LNCAP (cell line): ENCODE results near the gene DLG1.

Experiments used
- TF ChIP-seq, protein P1 (sequence below): fragments of 450-650 bp; IDR thresholded peaks from 2 replicates; pipeline ENCODE4 v1.5.1; 2017; ENCODE audit warnings: mild to moderate bottlenecking

DLG1 gene

DNA sequence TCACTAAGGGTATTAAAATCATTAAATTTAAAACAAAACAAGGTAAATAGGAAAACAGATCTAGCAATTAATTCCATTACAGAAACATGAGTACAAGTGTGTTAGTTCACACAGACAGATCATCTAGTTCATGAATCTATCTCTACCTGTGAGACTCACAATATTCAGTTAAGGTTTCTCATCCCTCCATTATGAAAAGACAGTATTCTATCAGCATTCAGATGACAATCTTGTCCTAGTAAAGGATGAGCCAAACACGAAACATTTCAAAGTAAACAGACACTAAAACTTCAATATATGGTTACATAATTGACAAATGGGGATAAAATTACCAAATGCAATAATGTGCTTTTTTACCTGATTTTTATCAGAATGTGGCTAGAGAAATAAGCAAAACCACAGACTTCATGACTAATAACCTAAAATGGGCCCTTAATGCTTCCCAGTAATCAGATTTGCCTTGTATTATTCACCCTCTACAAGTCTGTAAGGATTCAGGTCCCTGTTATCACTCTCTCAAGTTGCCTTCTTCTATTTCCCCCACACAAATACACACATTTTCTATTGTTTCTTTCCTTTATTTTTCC is 126.8 kb downstream of the DLG1 start:
- TF ChIP-seq, protein P1, sequence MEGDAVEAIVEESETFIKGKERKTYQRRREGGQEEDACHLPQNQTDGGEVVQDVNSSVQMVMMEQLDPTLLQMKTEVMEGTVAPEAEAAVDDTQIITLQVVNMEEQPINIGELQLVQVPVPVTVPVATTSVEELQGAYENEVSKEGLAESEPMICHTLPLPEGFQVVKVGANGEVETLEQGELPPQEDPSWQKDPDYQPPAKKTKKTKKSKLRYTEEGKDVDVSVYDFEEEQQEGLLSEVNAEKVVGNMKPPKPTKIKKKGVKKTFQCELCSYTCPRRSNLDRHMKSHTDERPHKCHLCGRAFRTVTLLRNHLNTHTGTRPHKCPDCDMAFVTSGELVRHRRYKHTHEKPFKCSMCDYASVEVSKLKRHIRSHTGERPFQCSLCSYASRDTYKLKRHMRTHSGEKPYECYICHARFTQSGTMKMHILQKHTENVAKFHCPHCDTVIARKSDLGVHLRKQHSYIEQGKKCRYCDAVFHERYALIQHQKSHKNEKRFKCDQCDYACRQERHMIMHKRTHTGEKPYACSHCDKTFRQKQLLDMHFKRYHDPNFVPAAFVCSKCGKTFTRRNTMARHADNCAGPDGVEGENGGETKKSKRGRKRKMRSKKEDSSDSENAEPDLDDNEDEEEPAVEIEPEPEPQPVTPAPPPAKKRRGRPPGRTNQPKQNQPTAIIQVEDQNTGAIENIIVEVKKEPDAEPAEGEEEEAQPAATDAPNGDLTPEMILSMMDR, result no peak

DNA sequence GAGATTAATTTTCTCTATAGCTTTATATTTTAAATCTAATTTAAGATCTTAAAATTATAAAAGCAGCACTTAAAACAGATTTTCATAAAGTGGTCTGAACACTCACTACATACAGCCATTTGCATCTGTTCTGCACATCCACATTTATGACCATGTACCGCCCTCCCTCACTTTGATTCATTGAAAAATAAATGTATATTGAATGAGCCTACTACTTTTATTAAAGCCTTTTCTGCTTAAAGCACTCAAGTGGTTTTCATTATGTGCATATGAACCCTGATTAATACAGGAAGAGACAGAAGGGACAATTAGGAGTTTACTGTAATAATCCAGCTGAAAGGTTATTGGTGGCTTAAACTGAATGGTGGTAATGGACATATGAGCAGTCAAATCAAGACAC is 129.4 kb downstream of the DLG1 start:
- TF ChIP-seq, protein P1, result no peak

DNA sequence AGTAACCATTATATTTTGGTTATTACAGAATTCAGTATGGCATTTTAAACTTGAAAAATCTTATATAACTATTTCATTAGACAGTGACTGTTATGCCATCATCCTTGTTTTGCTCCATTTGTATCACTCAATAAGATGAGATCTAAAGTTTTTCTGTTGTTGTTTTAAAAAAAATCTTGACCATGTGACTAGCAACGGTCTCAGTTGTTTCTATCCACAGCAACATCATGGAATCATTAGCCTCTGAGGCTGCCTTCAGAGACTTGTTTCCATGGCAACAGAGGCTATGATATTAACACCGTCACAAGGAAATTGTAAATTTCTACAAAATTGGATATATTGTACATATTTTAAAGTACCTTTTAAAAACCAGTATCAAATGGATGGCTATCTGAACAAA is 129.8 kb downstream of the DLG1 start:
- TF ChIP-seq, protein P1, result no peak

DNA sequence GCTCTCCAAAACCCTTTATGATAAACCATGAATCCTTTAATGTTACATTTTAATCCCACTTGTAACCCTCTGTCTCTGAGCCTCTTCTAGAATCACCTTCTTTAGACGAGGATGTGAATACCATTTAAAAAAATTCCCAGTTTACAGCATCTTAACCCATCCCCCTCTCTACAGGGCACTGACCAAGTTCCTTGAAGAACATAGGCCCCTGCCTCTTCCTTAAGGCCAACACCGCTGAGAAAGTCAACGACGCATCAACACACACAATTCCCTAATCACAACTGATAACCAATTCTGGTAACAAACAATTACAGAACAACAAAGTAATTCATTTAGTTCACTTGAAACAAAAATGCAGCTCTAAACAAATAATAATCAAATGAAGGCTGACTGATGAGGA is 130.3 kb downstream of the DLG1 start:
- TF ChIP-seq, protein P1, result no peak

DNA sequence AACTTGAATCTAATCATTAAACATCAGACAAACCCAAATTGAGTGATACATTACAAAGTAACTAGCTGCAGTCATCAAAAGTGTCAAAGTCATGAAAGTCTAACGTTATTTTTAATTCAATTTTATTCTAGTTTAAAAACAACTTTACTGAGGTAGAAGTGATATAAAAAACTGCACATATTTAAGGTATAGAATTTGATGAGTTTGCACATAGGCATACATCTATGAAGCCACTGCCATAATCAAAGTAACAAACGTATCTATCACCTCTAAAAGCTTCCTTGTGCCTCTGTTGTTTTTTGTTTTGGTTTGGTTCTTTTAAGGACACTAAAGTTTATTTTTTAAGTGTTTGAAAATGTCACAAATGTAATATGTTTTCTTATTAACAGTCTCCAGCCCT is 130.9 kb downstream of the DLG1 start:
- TF ChIP-seq, protein P1, result no peak

DNA sequence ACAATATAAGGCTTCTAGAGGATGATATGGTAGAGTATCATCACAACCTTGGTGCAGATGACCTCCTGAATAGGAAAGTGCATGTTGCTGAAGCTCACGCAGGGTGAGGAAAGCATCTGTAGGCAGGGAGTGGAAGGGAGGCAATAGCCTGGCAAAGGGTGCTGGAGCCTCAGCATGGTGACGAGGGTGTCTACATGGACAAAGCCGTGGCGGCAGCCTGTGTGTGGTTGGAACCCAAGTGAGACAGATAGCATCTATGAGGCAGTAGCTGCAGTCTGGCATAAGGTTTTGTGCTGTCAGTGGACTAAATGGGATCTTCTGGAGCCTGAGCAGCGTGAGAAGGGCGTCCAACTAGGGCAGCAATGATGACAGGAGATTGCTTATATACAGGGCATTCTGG is 132.5 kb downstream of the DLG1 start:
- TF ChIP-seq, protein P1, result no peak

DNA sequence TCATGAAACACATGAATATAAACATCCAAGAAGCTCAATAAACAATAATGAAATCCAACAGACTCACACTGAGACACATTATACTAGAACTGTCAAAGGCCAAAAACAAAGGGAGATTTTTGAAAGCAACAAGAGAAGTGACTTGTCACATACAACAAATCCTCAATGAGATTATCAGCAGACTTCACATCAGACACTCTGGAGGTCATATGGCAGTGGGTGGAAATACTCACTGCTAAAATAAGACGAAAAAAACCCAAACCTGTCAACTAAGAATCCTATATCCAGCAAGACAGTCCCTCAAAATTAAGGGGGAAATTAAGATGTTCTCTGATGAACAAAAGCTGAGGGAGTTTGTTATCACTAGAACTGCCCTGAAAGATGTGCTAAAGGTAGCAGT is 143.4 kb downstream of the DLG1 start:
- TF ChIP-seq, protein P1, result no peak

DNA sequence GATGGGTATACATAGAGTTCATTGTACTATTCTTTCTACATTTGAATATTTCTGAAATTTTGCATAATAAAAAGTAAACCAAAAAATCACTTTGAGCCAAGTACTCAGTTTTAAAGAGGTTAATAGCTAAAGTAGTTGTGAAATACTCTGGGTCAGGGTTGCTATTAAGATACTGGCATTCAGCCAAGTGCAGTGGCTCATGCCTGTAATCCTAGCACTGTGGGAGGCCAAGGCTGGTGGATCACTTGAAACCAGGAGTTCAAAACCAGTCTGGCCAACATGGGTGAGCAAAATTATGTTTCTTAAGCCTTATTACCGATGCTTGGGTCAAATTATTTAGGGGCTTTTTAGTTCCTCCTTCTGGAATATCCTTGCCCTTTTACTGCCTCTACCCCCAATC is 146.8 kb downstream of the DLG1 start:
- TF ChIP-seq, protein P1, result no peak
